ENCODE results near the gene TEAD3.
"Not testable (repeated sequence)": the region's sequence is repeated elsewhere in the genome, so short reads cannot be mapped to it uniquely, and the experiment has no call there.

TEAD3 gene

DNA sequence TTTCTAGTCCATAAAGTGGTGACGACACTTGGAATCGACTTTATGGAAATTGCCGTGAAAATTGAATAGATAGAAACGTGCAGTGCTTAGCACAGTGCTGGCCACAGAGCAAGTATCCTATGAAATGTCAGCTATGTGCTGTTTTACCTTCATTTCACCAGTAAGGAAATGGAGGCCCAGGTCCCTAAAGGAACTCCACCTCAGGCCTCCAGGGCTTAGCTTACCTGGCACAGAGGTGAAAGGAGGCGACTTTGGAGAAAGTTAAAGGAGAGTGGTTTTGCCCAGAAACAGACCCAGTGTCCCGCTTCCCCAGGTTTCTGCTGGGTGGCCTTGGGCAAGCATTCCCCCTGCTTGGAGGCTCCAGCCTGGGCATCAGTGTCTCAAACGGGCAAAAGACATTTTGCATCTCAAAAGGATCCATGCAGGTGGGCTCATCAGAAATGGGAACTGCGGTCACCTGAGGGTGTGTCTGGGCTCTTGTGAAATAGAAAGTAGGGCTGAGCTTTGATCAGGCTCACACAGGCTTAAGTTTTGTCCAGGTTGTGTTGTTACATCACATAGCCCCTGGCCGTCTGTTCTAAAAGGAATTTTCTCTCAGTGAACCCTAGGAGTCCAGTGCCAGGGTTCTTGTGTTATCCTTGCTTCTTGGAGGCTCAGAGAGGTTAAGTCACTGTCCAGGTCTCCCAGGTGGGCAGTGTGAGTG, 22.6 kb upstream of the TEAD3 start:
- Histone ChIP-seq H3K4me3 (no peak overlapping the region), H3K27ac (no peak overlapping the region)
- no peak for DNase-seq (ENCODE audit: low spot score)
- no peak for TF ChIP-seq CTCF (IDR thresholded peaks at IDR 0.05)

GRCh38 chr6:35518566-35519312, 21.9 kb upstream of the TEAD3 start:
- no peak for TF ChIP-seq CTCF (IDR thresholded peaks at IDR 0.05)
- DNase-seq (ENCODE audit: low spot score), result no peak
- no peak overlapping the region for H3K4me3 ChIP-seq
- no peak overlapping the region for H3K27ac ChIP-seq

GRCh38 chr6:35517978-35518377, 21.1 kb upstream of the TEAD3 start:
- H3K27ac ChIP-seq; DNase-seq (ENCODE audit: low spot score); H3K4me3 ChIP-seq: not testable (repeated sequence)

GRCh38 chr6:35516712-35517111, 19.8 kb upstream of the TEAD3 start:
- Histone ChIP-seq H3K4me3 (no peak overlapping the region), H3K27ac (no peak overlapping the region)
- TF ChIP-seq CTCF (IDR thresholded peaks at IDR 0.05), result no peak
- DNase-seq (ENCODE audit: low spot score), result no peak

DNA sequence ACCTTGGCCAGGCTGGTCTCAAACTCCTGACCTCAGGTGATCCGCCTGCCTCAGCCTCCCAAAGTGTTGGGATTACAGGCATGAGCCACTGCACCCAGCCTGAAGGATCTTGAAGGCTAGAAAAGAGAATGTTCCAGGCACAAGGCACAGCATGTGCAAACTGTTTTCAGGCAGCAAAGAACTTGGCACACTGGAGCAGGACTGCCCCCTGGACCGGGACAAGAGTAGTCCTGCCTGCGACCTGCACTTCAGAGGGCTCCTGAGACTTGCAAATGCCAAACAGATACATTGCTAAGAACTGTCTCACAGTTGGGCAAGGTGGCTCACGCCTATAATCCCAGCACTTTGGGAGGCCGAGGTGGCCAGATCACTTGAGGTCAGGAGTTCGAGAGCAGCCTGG, 19.1 kb upstream of the TEAD3 start:
- not testable (repeated sequence) for DNase-seq (ENCODE audit: low spot score); H3K4me3 ChIP-seq; H3K27ac ChIP-seq

GRCh38 chr6:35514587-35514986, 17.7 kb upstream of the TEAD3 start:
- Histone ChIP-seq H3K27ac (no peak overlapping the region), H3K4me3 (no peak overlapping the region)
- TF ChIP-seq CTCF (IDR thresholded peaks at IDR 0.05), result no peak
- no peak for DNase-seq (ENCODE audit: low spot score)

- no peak within 1 kb of the TSS for H3K27ac ChIP-seq
- no peak for TF ChIP-seq CTCF (IDR thresholded peaks at IDR 0.05)
- peak within 1 kb of the TSS; percentile 54 for H3K4me3 ChIP-seq
- DNase-seq (ENCODE audit: low spot score), result no peak
These were observed 15.9 kb upstream of the TEAD3 start, which contains the start of gene TULP1 for GRCh38 chr6:35512740-35513139. TULP1 (minus strand) TSS chr6:35512896; CDS start chr6:35512858, 38 bp downstream.

DNA sequence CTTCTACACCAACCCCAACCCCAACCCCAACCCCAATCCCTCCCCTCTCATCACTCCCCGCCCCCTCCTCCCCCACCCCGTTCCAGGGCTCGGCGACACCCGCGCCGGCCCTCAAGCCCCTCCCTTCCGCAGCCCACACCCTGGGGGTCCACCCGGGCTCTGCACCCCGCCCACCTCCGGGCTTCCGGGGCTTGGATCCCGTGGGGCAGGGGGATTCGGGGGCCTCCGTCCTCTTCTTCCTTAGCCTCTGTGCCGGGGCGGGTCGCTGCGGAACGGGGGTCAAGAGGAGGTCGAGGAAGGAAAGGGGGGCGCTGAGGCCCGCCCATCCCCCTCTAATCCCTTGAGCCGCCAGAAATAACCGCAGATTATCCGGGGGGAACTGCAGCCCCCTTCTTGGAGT, 15.1 kb upstream of the TEAD3 start:
- TF ChIP-seq CTCF (IDR thresholded peaks at IDR 0.05), result no peak
- Histone ChIP-seq H3K27ac (no peak overlapping the region), H3K4me3 (peak overlapping the region; percentile 54)
- DNase-seq (ENCODE audit: low spot score), result no peak
